ENCODE data around the gene RNF212. TPM values are rescaled to one million over a fixed set of nuclear protein-coding genes. Genes with fewer than 3 reads are reported as not detected.

RNF212 gene
- total RNA-seq, 1 donor, result 3.0 TPM

GRCh38 chr4:1022051-1022738 is 91.2 kb downstream of the RNF212 start:
- DNase-seq (ENCODE audit: low read depth), result no peak

More at GRCh38 chr4:1022051-1022738, 91.2 kb downstream of the RNF212 start:
- H3K4me3 ChIP-seq (ENCODE audit: low read depth, low read length), result no peak overlapping the region
- TF ChIP-seq CTCF (IDR thresholded peaks at IDR 0.05; ENCODE audit: insufficient read depth, low read depth, low read length), result no peak

Small RNA genes within 50 kb of the gene (small RNA-seq; reads per million reads assigned to genes)
- gene RF00554, result not detected

Other genes with a start within 250 kb of the RNF212 start
- gene GAK, start 181.2 kb downstream of the RNF212 start, total RNA-seq, result 44.0 and 68.0 TPM in 2 replicates
- 8.2 and 10.3 TPM in 2 replicates for gene TMEM175, start 181.1 kb downstream of the RNF212 start, total RNA-seq
- 11.2 and 13.2 TPM in 2 replicates for gene DGKQ, start 140.0 kb downstream of the RNF212 start, total RNA-seq
- 10.4 and 19.3 TPM in 2 replicates for gene IDUA, start 126.5 kb downstream of the RNF212 start, total RNA-seq
- gene SLC26A1, start 120.2 kb downstream of the RNF212 start, total RNA-seq, result under 0.01 and 0.32 TPM in 2 replicates
- 8.1 and 8.6 TPM in 2 replicates for gene FGFRL1, start 101.9 kb downstream of the RNF212 start, total RNA-seq
- 197 and 601 TPM in 2 replicates for gene SPON2, start 59.0 kb upstream of the RNF212 start, total RNA-seq
- 235 and 314 TPM in 2 replicates for gene CTBP1, start 135.6 kb upstream of the RNF212 start, total RNA-seq
- gene MAEA, start 176.3 kb upstream of the RNF212 start, total RNA-seq, result 59.6 and 60.2 TPM in 2 replicates
- 10.8 and 13.9 TPM in 2 replicates for gene UVSSA, start 233.6 kb upstream of the RNF212 start, total RNA-seq

Data from fibroblast of villous mesenchyme (primary cell).